PC-3 (cell line): ENCODE data around the gene ILKAP.

ENCODE experiments used
- EZH2 ChIP-seq: fragments of 300-600 bp; sonication (generic); IDR thresholded peaks from one replicate; pipeline ENCODE4 v1.6.1; 2017; ENCODE audit warnings: antibody characterized with exemption, mild to moderate bottlenecking, low read length; ENCODE audit not compliant: unreplicated experiment
- EZH2phosphoT487 ChIP-seq: fragments of 300-600 bp; sonication (generic); IDR thresholded peaks from 2 replicates; pipeline ENCODE4 v1.6.1; 2018; ENCODE audit warnings: mild to moderate bottlenecking, antibody characterized with exemption, low read length, borderline replicate concordance

GRCh38 chr2:238151628-238152235, 51.8 kb downstream of the ILKAP start:
- TF ChIP-seq EZH2 (no peak), EZH2phosphoT487 (no peak)
